DND-41 (cell line): ENCODE measurements around the gene VAPB.

Experiments
- ATAC-seq: fragments of 200-7000 bp; cut with Tn5 transposase; 3 replicates; pipeline ENCODE4 v1.9.1; 2021; ENCODE audit warnings: low read depth; ENCODE audit not compliant: insufficient read depth
- DNase-seq: peaks from one replicate; pipeline ENCODE4 v3.0.0-alpha.2; 2020
- H2AFZ ChIP-seq: 2 replicates; pipeline ENCODE4 v1.6.0; 2012; ENCODE audit warnings: low read depth, low read length
- H3K27ac ChIP-seq: 2 replicates; pipeline ENCODE4 v1.5.1; 2012; ENCODE audit warnings: low read length, inconsistent platforms
- H3K27me3 ChIP-seq: fragments of 200-600 bp; sonication (generic); 2 replicates; pipeline ENCODE4 v1.6.0; 2012; ENCODE audit warnings: low read length, mild to moderate bottlenecking, inconsistent platforms; ENCODE audit not compliant: insufficient read depth, poor library complexity
- H3K36me3 ChIP-seq: 2 replicates; pipeline ENCODE4 v1.5.1; 2012; ENCODE audit warnings: low read length, inconsistent platforms; ENCODE audit not compliant: insufficient read depth
- H3K4me1 ChIP-seq: 2 replicates; pipeline ENCODE4 v1.5.1; 2012; ENCODE audit warnings: mild to moderate bottlenecking, low read length; ENCODE audit not compliant: insufficient read depth
- H3K4me2 ChIP-seq: 2 replicates; pipeline ENCODE4 v1.6.0; 2012; ENCODE audit warnings: mild to moderate bottlenecking, moderate library complexity, low read length, inconsistent platforms; ENCODE audit not compliant: insufficient read depth
- H3K4me3 ChIP-seq, 2 experiments: fragments of 200-600 bp in 1 of 2; shearing (Covaris generic) in 1 of 2; 2 replicates each; pipeline ENCODE4 v1.5.1; 2012 to 2016; ENCODE audit warnings: inconsistent platforms in 2 of 2, low read length in 2 of 2, mild to moderate bottlenecking in 2 of 2, low read depth in 1 of 2, moderate library complexity in 1 of 2
- H3K79me2 ChIP-seq: 2 replicates; pipeline ENCODE4 v1.6.0; 2012; ENCODE audit warnings: low read length, inconsistent platforms; ENCODE audit not compliant: insufficient read depth
- H3K9ac ChIP-seq: 2 replicates; pipeline ENCODE4 v1.6.0; 2012; ENCODE audit warnings: low read depth, mild to moderate bottlenecking, inconsistent platforms, low read length, moderate library complexity
- H3K9me3 ChIP-seq: 2 replicates; pipeline ENCODE4 v1.5.1; 2012; ENCODE audit warnings: low read length, moderate library complexity, mild to moderate bottlenecking, inconsistent platforms; ENCODE audit not compliant: insufficient read depth, severe bottlenecking
- H4K20me1 ChIP-seq: 2 replicates; pipeline ENCODE4 v1.6.0; 2012; ENCODE audit warnings: low read length; ENCODE audit not compliant: insufficient read depth
- EZH2 ChIP-seq: IDR thresholded peaks from 3 replicates; pipeline ENCODE4 v1.6.1; 2012; ENCODE audit warnings: borderline replicate concordance, low read depth, mild to moderate bottlenecking, moderate library complexity, low read length, inconsistent platforms; ENCODE audit not compliant: severe bottlenecking
- TF ChIP-seq, protein P1 (sequence below): IDR thresholded peaks from 2 replicates; pipeline ENCODE4 v1.5.1; 2012; ENCODE audit warnings: borderline replicate concordance, low read length, moderate library complexity, mild to moderate bottlenecking; ENCODE audit not compliant: poor library complexity, severe bottlenecking; ENCODE audit errors: extremely low read depth

VAPB gene

DNA sequence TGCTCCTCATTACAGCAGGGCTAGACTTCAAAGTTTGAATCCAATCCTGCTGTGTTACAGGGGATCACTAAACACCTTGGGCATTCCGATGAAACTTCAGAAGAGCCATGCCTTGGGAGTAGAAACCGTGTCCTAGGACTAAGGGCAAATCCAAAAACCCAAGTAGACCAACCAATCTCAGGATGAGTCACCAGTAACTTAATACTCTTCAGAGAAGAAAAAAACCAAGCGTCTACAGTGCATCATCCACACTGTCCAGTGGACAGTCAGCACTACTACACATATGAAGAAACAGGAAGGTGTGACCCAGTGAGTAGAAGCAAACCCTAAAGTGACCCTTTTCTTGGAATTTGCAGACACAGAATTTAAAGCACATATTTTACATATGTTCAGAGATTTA, 39.5 kb upstream of the VAPB start:
- TF ChIP-seq, protein P1, sequence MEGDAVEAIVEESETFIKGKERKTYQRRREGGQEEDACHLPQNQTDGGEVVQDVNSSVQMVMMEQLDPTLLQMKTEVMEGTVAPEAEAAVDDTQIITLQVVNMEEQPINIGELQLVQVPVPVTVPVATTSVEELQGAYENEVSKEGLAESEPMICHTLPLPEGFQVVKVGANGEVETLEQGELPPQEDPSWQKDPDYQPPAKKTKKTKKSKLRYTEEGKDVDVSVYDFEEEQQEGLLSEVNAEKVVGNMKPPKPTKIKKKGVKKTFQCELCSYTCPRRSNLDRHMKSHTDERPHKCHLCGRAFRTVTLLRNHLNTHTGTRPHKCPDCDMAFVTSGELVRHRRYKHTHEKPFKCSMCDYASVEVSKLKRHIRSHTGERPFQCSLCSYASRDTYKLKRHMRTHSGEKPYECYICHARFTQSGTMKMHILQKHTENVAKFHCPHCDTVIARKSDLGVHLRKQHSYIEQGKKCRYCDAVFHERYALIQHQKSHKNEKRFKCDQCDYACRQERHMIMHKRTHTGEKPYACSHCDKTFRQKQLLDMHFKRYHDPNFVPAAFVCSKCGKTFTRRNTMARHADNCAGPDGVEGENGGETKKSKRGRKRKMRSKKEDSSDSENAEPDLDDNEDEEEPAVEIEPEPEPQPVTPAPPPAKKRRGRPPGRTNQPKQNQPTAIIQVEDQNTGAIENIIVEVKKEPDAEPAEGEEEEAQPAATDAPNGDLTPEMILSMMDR: no peak
- TF ChIP-seq EZH2: no peak
- H3K9ac ChIP-seq: no peak overlapping the region
- H3K27me3 ChIP-seq: no peaks in the 10 kb centered on the region
- peaks cover 3% of the 10 kb centered on the region; the same call in 1 of the 2 replicates for H4K20me1 ChIP-seq
- no peak for ATAC-seq
- no peak for DNase-seq
- no peak overlapping the region for H3K27ac ChIP-seq
- no peaks in the 10 kb centered on the region for H3K79me2 ChIP-seq
- H2AFZ ChIP-seq: no peak overlapping the region
- H3K36me3 ChIP-seq: peaks cover 48% of the 10 kb centered on the region
- no peaks in the 10 kb centered on the region for H3K9me3 ChIP-seq
- H3K4me3 ChIP-seq: no peak overlapping the region
- no peak overlapping the region for H3K4me2 ChIP-seq
- H3K4me1 ChIP-seq: no peaks in the 10 kb centered on the region

DNA sequence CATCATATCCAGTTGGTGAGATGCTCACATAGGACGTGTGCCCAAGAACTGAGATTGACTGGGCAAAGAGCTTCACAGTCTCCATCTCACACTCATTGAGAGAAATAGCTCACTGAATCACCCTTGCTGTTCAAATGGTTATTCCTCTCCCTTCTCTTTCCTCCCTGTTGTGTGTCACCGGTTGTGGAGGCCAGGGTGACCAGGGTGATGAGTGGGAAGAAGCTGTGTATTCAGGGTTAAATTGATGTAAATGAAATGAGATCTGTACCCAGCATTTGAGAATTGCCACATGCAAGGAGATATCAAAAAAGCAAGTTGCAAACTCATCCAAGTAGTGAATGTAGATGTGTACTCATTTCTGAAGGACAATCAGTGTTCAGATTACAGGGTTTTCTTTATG, 36.6 kb upstream of the VAPB start:
- H2AFZ ChIP-seq: no peak overlapping the region
- H4K20me1 ChIP-seq: 0 out of 2 replicates have a peak, but pooled peaks cover 3% of the 10 kb centered on the region
- no peaks in the 10 kb centered on the region for H3K9me3 ChIP-seq
- H3K4me3 ChIP-seq: no peak overlapping the region
- no peaks in the 10 kb centered on the region for H3K79me2 ChIP-seq
- no peak overlapping the region for H3K27ac ChIP-seq
- DNase-seq (no peak), ATAC-seq (no peak)
- H3K9ac ChIP-seq: no peak overlapping the region
- H3K36me3 ChIP-seq: peaks cover 43% of the 10 kb centered on the region
- no peak overlapping the region for H3K4me2 ChIP-seq
- no peaks in the 10 kb centered on the region for H3K27me3 ChIP-seq
- TF ChIP-seq, protein P1: no peak
- no peak for TF ChIP-seq EZH2
- no peaks in the 10 kb centered on the region for H3K4me1 ChIP-seq

DNA sequence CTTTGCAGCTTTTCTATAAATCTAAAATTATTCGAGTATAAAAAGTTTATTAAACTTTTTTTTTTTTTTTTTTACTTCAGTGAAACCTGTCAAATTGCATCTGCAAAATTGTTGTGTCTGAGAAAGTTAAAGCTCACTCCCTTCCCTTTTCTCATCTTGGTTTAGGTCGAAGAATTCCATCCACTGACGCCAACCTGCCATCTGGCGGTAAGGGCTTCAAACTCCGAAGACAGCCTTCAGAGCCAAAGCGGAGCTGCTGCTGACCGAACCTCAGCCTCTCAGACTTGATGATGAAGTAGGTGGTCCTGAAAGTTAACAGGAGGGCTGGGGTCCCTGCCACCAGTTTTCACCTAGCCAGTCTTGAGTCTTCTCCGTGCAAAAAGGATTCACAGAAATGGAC, 29.6 kb upstream of the VAPB start:
- H2AFZ ChIP-seq: no peak overlapping the region
- no peaks in the 10 kb centered on the region for H3K27me3 ChIP-seq
- no peak overlapping the region for H3K4me3 ChIP-seq
- no peak overlapping the region for H3K27ac ChIP-seq
- H3K4me2 ChIP-seq: no peak overlapping the region
- ATAC-seq (no peak), DNase-seq (no peak)
- H3K4me1 ChIP-seq: no peaks in the 10 kb centered on the region
- H4K20me1 ChIP-seq: 0 out of 2 replicates have a peak, but pooled peaks cover 3% of the 10 kb centered on the region
- peaks cover 63% of the 10 kb centered on the region for H3K36me3 ChIP-seq
- H3K9me3 ChIP-seq: no peaks in the 10 kb centered on the region
- TF ChIP-seq, protein P1: no peak
- TF ChIP-seq EZH2: no peak
- no peak overlapping the region for H3K9ac ChIP-seq
- no peaks in the 10 kb centered on the region for H3K79me2 ChIP-seq

DNA sequence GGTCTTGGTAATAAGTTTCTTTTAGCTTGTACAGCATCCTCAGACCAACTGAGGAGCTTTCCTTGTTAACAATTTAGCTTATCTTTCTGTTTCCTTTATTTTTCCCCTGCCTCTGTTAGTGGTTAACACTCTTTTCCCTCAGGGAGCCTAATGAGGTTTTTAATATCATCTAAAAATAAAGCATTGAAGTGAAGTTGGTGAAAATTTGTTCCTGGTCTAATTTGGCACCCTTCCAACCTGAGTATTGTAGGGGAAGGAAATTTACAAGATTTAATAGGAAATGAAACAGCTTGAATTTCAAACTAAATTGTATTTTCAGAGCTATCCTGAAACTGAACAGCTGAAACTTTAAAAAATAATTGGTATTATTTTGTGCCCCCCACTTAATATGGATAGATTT, 28.1 kb upstream of the VAPB start:
- no peak overlapping the region for H3K4me3 ChIP-seq
- TF ChIP-seq EZH2: no peak
- TF ChIP-seq, protein P1: no peak
- H4K20me1 ChIP-seq: no peaks in the 10 kb centered on the region
- H3K27me3 ChIP-seq: no peaks in the 10 kb centered on the region
- H3K9ac ChIP-seq: no peak overlapping the region
- H3K4me2 ChIP-seq: no peak overlapping the region
- ATAC-seq: no peak
- H3K36me3 ChIP-seq: peaks cover 53% of the 10 kb centered on the region; the same call in 1 of the 2 replicates
- H3K79me2 ChIP-seq: no peaks in the 10 kb centered on the region
- no peak for DNase-seq
- no peaks in the 10 kb centered on the region for H3K4me1 ChIP-seq
- no peaks in the 10 kb centered on the region for H3K9me3 ChIP-seq
- no peak overlapping the region for H3K27ac ChIP-seq
- no peak overlapping the region for H2AFZ ChIP-seq
